Skeletal muscle tissue (tissue), 4 donors: ENCODE results near the gene FOXO3. TPM values are rescaled to one million over a fixed set of nuclear protein-coding genes. Genes with fewer than 3 reads are reported as not detected.

Source experiments
- H3K27ac ChIP-seq: one replicate; pipeline ENCODE4 v1.7.0; 2013; ENCODE audit warnings: mild to moderate bottlenecking, low read depth, low read length, inconsistent platforms
- H3K27me3 ChIP-seq, 3 donors: one replicate each; pipeline ENCODE4 v1.7.0; 2013; ENCODE audit warnings: low read length in 3 of 3; ENCODE audit not compliant: control insufficient read depth in 3 of 3, insufficient read depth in 3 of 3
- H3K36me3 ChIP-seq, 3 donors: one replicate each; pipeline ENCODE4 v1.7.0; 2013; ENCODE audit warnings: low read length in 3 of 3; ENCODE audit not compliant: control insufficient read depth in 3 of 3, insufficient read depth in 3 of 3
- H3K4me1 ChIP-seq, 3 donors: one replicate each; pipeline ENCODE4 v1.7.0; 2013; ENCODE audit warnings: low read length in 3 of 3, mild to moderate bottlenecking in 3 of 3; ENCODE audit not compliant: control insufficient read depth in 3 of 3, insufficient read depth in 3 of 3
- H3K4me3 ChIP-seq, 3 donors: one replicate each; pipeline ENCODE4 v1.7.0; 2013; ENCODE audit warnings: low read length in 3 of 3
- H3K9ac ChIP-seq, 3 donors: one replicate each; pipeline ENCODE4 v1.7.0; 2013; ENCODE audit warnings: low read length in 3 of 3, mild to moderate bottlenecking in 3 of 3, moderate library complexity in 2 of 3, low read depth in 1 of 3
- H3K9me3 ChIP-seq, 3 donors: one replicate each; pipeline ENCODE4 v1.7.0; 2013; ENCODE audit warnings: low read length in 3 of 3; ENCODE audit not compliant: control insufficient read depth in 3 of 3
- total RNA-seq: library from RNA; depleted of rRNA; stranded (reverse); fragments of >200 nt; gene quantifications from one replicate; pipeline ENCODE4 v1.2.3, GENCODE V29; 2014
- donor health status: Osteomylitis.

The FOXO3 gene
- total RNA-seq, 1 donor from 2014 or later: 30.8 TPM

GRCh38 chr6:108699290-108700041 is 138.7 kb downstream of the FOXO3 start:
- Histone ChIP-seq H3K27ac (peak overlapping the region; percentile 26), H3K4me3 (no peak overlapping the region), H3K9ac (peak overlapping the region in 1 of 3 donors; percentile 12), H3K4me1 (peaks cover 14 to 26% (median 23%) of the 10 kb centered on the region in 3 donors), H3K36me3 (no peaks in the 10 kb centered on the region), H3K27me3 (no peaks in the 10 kb centered on the region), H3K9me3 (peaks cover 4 to 10% (median 6%) of the 10 kb centered on the region in 3 donors)

- Histone ChIP-seq H3K4me3 (no peak overlapping the region), H3K27ac (no peak overlapping the region), H3K9me3 (peaks cover 4 to 10% (median 6%) of the 10 kb centered on the region in 3 donors), H3K36me3 (no peaks in the 10 kb centered on the region), H3K9ac (no peak overlapping the region), H3K4me1 (peaks cover 13 to 25% (median 23%) of the 10 kb centered on the region in 3 donors), H3K27me3 (no peaks in the 10 kb centered on the region)
Measured at GRCh38 chr6:108702106-108702851, 141.6 kb downstream of the FOXO3 start.

- no peaks in the 10 kb centered on the region for H3K4me1 ChIP-seq
- no peak overlapping the region for H3K27ac ChIP-seq
- H3K36me3 ChIP-seq: no peaks in the 10 kb centered on the region
- H3K4me3 ChIP-seq: no peak overlapping the region
- no peaks in the 10 kb centered on the region for H3K27me3 ChIP-seq
- no peak overlapping the region for H3K9ac ChIP-seq
- H3K9me3 ChIP-seq: peaks cover 3 to 4% (median 4%) of the 10 kb centered on the region in 3 donors
Measured at GRCh38 chr6:108706649-108707048, 145.9 kb downstream of the FOXO3 start.

GRCh38 chr6:108707328-108707976 is 146.7 kb downstream of the FOXO3 start:
- H3K4me3 ChIP-seq: no peak overlapping the region

GRCh38 chr6:108710030-108710429 is 149.3 kb downstream of the FOXO3 start:
- Histone ChIP-seq H3K4me3 (no peak overlapping the region), H3K27me3 (no peaks in the 10 kb centered on the region), H3K9ac (no peak overlapping the region), H3K27ac (no peak overlapping the region), H3K9me3 (no peaks in the 10 kb centered on the region), H3K36me3 (no peaks in the 10 kb centered on the region), H3K4me1 (peaks cover 3 to 16% (median 9%) of the 10 kb centered on the region in 3 donors)

More at GRCh38 chr6:108707328-108707976, 146.7 kb downstream of the FOXO3 start:
- Histone ChIP-seq H3K27me3 (no peaks in the 10 kb centered on the region), H3K36me3 (no peaks in the 10 kb centered on the region), H3K9ac (no peak overlapping the region), H3K27ac (no peak overlapping the region), H3K9me3 (peaks cover 0 to 2% (median 0%) of the 10 kb centered on the region in 3 donors), H3K4me1 (peaks cover 0 to under 1% (median 0%) of the 10 kb centered on the region in 3 donors)

GRCh38 chr6:108710551-108710950 is 149.8 kb downstream of the FOXO3 start:
- Histone ChIP-seq H3K4me3 (no peak overlapping the region), H3K9me3 (no peaks in the 10 kb centered on the region), H3K36me3 (no peaks in the 10 kb centered on the region), H3K27me3 (no peaks in the 10 kb centered on the region), H3K27ac (no peak overlapping the region), H3K4me1 (peaks cover 3 to 16% (median 9%) of the 10 kb centered on the region in 3 donors), H3K9ac (no peak overlapping the region)

GRCh38 chr6:108711071-108711470 is 150.4 kb downstream of the FOXO3 start:
- Histone ChIP-seq H3K27ac (no peak overlapping the region), H3K27me3 (no peaks in the 10 kb centered on the region), H3K4me3 (no peak overlapping the region), H3K9ac (no peak overlapping the region), H3K36me3 (no peaks in the 10 kb centered on the region), H3K4me1 (peaks cover 3 to 16% (median 9%) of the 10 kb centered on the region in 3 donors), H3K9me3 (no peaks in the 10 kb centered on the region)

- H3K9ac ChIP-seq: no peak overlapping the region
- H3K4me1 ChIP-seq: peaks cover 3 to 16% (median 9%) of the 10 kb centered on the region in 3 donors
- no peaks in the 10 kb centered on the region for H3K36me3 ChIP-seq
- no peak overlapping the region for H3K27ac ChIP-seq
- no peaks in the 10 kb centered on the region for H3K27me3 ChIP-seq
- no peaks in the 10 kb centered on the region for H3K9me3 ChIP-seq
- H3K4me3 ChIP-seq: no peak overlapping the region
Measured at GRCh38 chr6:108711826-108712225, 151.1 kb downstream of the FOXO3 start.

GRCh38 chr6:108712946-108713345 is 152.2 kb downstream of the FOXO3 start:
- no peaks in the 10 kb centered on the region for H3K36me3 ChIP-seq
- no peaks in the 10 kb centered on the region for H3K9me3 ChIP-seq
- no peak overlapping the region for H3K4me3 ChIP-seq
- no peaks in the 10 kb centered on the region for H3K27me3 ChIP-seq
- H3K27ac ChIP-seq: no peak overlapping the region
- H3K4me1 ChIP-seq: peaks cover 3 to 16% (median 9%) of the 10 kb centered on the region in 3 donors
- peak overlapping the region in 1 of 3 donors; percentile 25 for H3K9ac ChIP-seq
